ENCODE measurements around the gene GLS2.
"Not testable (repeated sequence)": the region's sequence is repeated elsewhere in the genome, so short reads cannot be mapped to it uniquely, and the experiment has no call there.

Gene GLS2

GRCh38 chr12:56490360-56490759, 2.4 kb upstream of the GLS2 start:
- DNase-seq: peak in 1 of 2 experiments; percentile 29

- DNase-seq: peak; percentile 42 to 74
Observed at GRCh38 chr12:56487448-56488040, 417 bp downstream of the GLS2 start.

GRCh38 chr12:56486694-56487093, 1.3 kb downstream of the GLS2 start:
- DNase-seq: no peak

GRCh38 chr12:56484566-56484965, 3.4 kb downstream of the GLS2 start:
- no peak for DNase-seq

- DNase-seq: no peak
Observed at GRCh38 chr12:56479625-56480024, 8.3 kb downstream of the GLS2 start.

GRCh38 chr12:56477521-56478225, 10.3 kb downstream of the GLS2 start:
- no peak for DNase-seq

GRCh38 chr12:56476972-56477432, 11.0 kb downstream of the GLS2 start:
- no peak for DNase-seq

GRCh38 chr12:56476143-56476542, 11.8 kb downstream of the GLS2 start:
- no peak for DNase-seq

- no peak for DNase-seq
Observed at GRCh38 chr12:56474389-56474788, 13.6 kb downstream of the GLS2 start.

- no peak for DNase-seq
Observed at GRCh38 chr12:56469007-56469930, 18.7 kb downstream of the GLS2 start.

- DNase-seq: peak; percentile 72 to 93
Observed at GRCh38 chr12:56468216-56469006, 19.6 kb downstream of the GLS2 start, which contains the start of gene SPRYD4. SPRYD4 (plus strand) TSS chr12:56468578; CDS start chr12:56468592, 14 bp downstream.

- no peak for DNase-seq
Observed at GRCh38 chr12:56462565-56462964, 25.4 kb downstream of the GLS2 start.

GRCh38 chr12:56461235-56462159, 26.5 kb downstream of the GLS2 start:
- DNase-seq: no peak

GRCh38 chr12:56457817-56458216, 30.1 kb downstream of the GLS2 start:
- no peak for DNase-seq

GRCh38 chr12:56454557-56454956, 33.4 kb downstream of the GLS2 start, which contains the start of gene MIP:
MIP (minus strand) TSS chr12:56454657; CDS start chr12:56454613, 44 bp downstream.
- no peak for DNase-seq

- DNase-seq: no peak
Observed at GRCh38 chr12:56451147-56451546, 36.8 kb downstream of the GLS2 start.

GRCh38 chr12:56450241-56450640, 37.7 kb downstream of the GLS2 start:
- peak; percentile 84 to 93 for DNase-seq

- peak in 1 of 2 experiments; percentile 23 for DNase-seq
Observed at GRCh38 chr12:56449622-56449984, 38.4 kb downstream of the GLS2 start.

- peak; percentile 90 to 91 for DNase-seq
Observed at GRCh38 chr12:56448860-56449621, 38.9 kb downstream of the GLS2 start, which contains the start of gene TIMELESS. TIMELESS (minus strand) TSS chr12:56449426; CDS start chr12:56434170, 15,256 bp downstream.

GRCh38 chr12:56443208-56443607, 44.8 kb downstream of the GLS2 start:
- DNase-seq: not testable (repeated sequence)
